Measurements from ENCODE around the gene NRXN3.
"Not testable (repeated sequence)": the region's sequence is repeated elsewhere in the genome, so short reads cannot be mapped to it uniquely, and the experiment has no call there.

Gene NRXN3

GRCh38 chr14:78451319-78451695 lies 281.1 kb downstream of the NRXN3 start:
- no peak overlapping the region for H3K4me3 ChIP-seq (ENCODE audit: low read depth, low read length)
- no peak for TF ChIP-seq CTCF (IDR thresholded peaks at IDR 0.05; ENCODE audit: insufficient read depth, low read depth, low read length, missing control alignments)
- DNase-seq (ENCODE audit: low read depth), result peak; percentile 9

GRCh38 chr14:78455896-78456435 lies 285.8 kb downstream of the NRXN3 start:
- peak; percentile 65 for DNase-seq (ENCODE audit: low read depth)
- TF ChIP-seq CTCF (IDR thresholded peaks at IDR 0.05; ENCODE audit: insufficient read depth, low read depth, low read length, missing control alignments), result no peak
- H3K4me3 ChIP-seq (ENCODE audit: low read depth, low read length), result no peak overlapping the region

GRCh38 chr14:78469947-78470346 lies 299.8 kb downstream of the NRXN3 start:
- H3K4me3 ChIP-seq (ENCODE audit: low read depth, low read length), result no peak overlapping the region
- DNase-seq (ENCODE audit: low read depth), result no peak
- TF ChIP-seq CTCF (IDR thresholded peaks at IDR 0.05; ENCODE audit: insufficient read depth, low read depth, low read length, missing control alignments), result no peak

GRCh38 chr14:78479127-78479780 lies 309.1 kb downstream of the NRXN3 start:
- no peak for TF ChIP-seq CTCF (IDR thresholded peaks at IDR 0.05; ENCODE audit: insufficient read depth, low read depth, low read length, missing control alignments)
- no peak overlapping the region for H3K4me3 ChIP-seq (ENCODE audit: low read depth, low read length)
- DNase-seq (ENCODE audit: low read depth), result no peak

GRCh38 chr14:78484028-78484427 lies 313.9 kb downstream of the NRXN3 start:
- H3K4me3 ChIP-seq (ENCODE audit: low read depth, low read length), result no peak overlapping the region
- no peak for TF ChIP-seq CTCF (IDR thresholded peaks at IDR 0.05; ENCODE audit: insufficient read depth, low read depth, low read length, missing control alignments)
- no peak for DNase-seq (ENCODE audit: low read depth)

- no peak overlapping the region for H3K4me3 ChIP-seq (ENCODE audit: low read depth, low read length)
- DNase-seq (ENCODE audit: low read depth), result no peak
- no peak for TF ChIP-seq CTCF (IDR thresholded peaks at IDR 0.05; ENCODE audit: insufficient read depth, low read depth, low read length, missing control alignments)
These were observed 315.9 kb downstream of the NRXN3 start for GRCh38 chr14:78486081-78486480.

GRCh38 chr14:78486621-78487020 lies 316.4 kb downstream of the NRXN3 start:
- TF ChIP-seq CTCF (IDR thresholded peaks at IDR 0.05; ENCODE audit: insufficient read depth, low read depth, low read length, missing control alignments), result no peak
- no peak overlapping the region for H3K4me3 ChIP-seq (ENCODE audit: low read depth, low read length)

GRCh38 chr14:78487573-78487972 lies 317.4 kb downstream of the NRXN3 start:
- DNase-seq (ENCODE audit: low read depth); H3K4me3 ChIP-seq (ENCODE audit: low read depth, low read length): not testable (repeated sequence)

More at GRCh38 chr14:78486621-78487020, 316.4 kb downstream of the NRXN3 start:
- no peak for DNase-seq (ENCODE audit: low read depth)
